ENCODE measurements around the gene CTDSPL.

Gene CTDSPL

DNA sequence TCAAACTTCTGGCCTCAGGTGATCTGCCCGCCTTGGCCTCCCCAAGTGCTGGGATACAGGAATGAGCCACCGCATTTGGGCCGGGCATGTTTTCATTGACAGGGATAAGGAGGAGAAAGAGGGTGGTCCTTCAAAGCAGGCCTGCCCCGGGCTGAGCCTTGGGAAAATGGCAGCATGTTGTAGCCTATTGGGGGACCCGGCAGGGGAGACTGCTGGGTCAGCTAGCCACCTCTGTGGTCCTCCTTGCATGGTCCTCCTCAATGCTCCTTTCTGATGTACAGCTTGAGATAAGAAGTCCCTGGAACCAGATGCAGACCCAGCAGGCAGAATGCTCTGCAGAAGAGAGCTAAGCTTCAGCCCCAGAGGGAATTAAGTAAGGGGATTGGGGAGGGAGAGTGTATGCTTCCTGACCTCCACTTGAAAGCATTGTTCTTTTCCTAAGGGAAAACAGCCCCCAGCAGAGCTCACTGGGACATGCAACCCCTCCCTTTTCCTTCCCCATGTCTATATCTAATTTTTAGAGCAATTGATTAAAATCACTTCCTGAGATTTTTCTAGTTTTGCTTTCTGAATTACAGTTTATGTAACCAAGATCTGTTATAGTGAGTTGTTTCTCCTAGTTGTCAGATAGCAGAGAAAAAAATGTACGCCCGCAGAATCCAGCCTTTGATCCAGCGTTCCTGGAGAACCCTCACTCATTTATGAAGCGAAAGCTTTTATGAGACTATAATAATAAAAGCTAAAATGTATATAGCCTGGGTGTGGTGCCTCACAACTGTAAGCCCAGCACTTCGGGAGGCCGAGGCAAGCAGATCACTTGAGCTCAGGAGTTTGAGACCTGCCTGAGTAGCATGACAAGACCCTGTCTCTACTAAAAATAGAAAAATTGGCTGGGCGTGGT is 80.2 kb downstream of the CTDSPL start:
- H3K27me3 ChIP-seq (ENCODE audit: insufficient read depth, poor library complexity, severe bottlenecking), result no peaks in the 10 kb centered on the region
- TF ChIP-seq, protein P1, sequence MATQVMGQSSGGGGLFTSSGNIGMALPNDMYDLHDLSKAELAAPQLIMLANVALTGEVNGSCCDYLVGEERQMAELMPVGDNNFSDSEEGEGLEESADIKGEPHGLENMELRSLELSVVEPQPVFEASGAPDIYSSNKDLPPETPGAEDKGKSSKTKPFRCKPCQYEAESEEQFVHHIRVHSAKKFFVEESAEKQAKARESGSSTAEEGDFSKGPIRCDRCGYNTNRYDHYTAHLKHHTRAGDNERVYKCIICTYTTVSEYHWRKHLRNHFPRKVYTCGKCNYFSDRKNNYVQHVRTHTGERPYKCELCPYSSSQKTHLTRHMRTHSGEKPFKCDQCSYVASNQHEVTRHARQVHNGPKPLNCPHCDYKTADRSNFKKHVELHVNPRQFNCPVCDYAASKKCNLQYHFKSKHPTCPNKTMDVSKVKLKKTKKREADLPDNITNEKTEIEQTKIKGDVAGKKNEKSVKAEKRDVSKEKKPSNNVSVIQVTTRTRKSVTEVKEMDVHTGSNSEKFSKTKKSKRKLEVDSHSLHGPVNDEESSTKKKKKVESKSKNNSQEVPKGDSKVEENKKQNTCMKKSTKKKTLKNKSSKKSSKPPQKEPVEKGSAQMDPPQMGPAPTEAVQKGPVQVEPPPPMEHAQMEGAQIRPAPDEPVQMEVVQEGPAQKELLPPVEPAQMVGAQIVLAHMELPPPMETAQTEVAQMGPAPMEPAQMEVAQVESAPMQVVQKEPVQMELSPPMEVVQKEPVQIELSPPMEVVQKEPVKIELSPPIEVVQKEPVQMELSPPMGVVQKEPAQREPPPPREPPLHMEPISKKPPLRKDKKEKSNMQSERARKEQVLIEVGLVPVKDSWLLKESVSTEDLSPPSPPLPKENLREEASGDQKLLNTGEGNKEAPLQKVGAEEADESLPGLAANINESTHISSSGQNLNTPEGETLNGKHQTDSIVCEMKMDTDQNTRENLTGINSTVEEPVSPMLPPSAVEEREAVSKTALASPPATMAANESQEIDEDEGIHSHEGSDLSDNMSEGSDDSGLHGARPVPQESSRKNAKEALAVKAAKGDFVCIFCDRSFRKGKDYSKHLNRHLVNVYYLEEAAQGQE (IDR thresholded peaks at IDR 0.05; ENCODE audit: insufficient replicate concordance, low read depth), result no peak
- TF ChIP-seq POLR2AphosphoS5 (IDR thresholded peaks at IDR 0.05; ENCODE audit: low read depth) (no peak), GABPA (IDR thresholded peaks at IDR 0.05; ENCODE audit: low read depth) (no peak), SPI1 (IDR thresholded peaks at IDR 0.05; ENCODE audit: borderline replicate concordance, low read depth) (no peak)
- TF ChIP-seq, protein P2, sequence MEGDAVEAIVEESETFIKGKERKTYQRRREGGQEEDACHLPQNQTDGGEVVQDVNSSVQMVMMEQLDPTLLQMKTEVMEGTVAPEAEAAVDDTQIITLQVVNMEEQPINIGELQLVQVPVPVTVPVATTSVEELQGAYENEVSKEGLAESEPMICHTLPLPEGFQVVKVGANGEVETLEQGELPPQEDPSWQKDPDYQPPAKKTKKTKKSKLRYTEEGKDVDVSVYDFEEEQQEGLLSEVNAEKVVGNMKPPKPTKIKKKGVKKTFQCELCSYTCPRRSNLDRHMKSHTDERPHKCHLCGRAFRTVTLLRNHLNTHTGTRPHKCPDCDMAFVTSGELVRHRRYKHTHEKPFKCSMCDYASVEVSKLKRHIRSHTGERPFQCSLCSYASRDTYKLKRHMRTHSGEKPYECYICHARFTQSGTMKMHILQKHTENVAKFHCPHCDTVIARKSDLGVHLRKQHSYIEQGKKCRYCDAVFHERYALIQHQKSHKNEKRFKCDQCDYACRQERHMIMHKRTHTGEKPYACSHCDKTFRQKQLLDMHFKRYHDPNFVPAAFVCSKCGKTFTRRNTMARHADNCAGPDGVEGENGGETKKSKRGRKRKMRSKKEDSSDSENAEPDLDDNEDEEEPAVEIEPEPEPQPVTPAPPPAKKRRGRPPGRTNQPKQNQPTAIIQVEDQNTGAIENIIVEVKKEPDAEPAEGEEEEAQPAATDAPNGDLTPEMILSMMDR (IDR thresholded peaks at IDR 0.05; ENCODE audit: insufficient read depth, low read length), result no peak
- no peak for DNase-seq (ENCODE audit: low read depth in 1 of 2, low spot score in 1 of 2)
- no peak overlapping the region for H3K27ac ChIP-seq (replicated peaks)
- no peak overlapping the region for H3K4me3 ChIP-seq (replicated peaks; ENCODE audit: insufficient read depth, low read length)

DNA sequence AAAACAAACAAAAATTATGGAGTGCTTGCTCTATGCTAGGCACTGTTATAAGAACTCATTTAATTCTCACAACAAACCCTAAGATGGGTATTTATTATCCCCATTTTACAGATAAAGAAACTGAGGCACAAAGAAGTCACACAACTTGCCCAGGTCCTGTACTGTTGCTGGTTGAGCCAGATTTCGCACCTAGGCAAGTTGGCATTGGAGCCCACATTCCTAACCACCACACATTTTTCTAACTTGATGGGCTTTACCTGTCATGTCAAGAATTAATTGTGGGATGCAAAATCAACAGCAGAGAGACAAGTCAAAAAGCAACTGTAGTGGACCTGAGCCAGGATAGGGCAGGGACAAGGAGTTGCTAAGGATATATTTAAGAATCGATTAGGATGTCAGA is 81.0 kb downstream of the CTDSPL start:
- no peak overlapping the region for H3K4me3 ChIP-seq (replicated peaks; ENCODE audit: insufficient read depth, low read length)
- TF ChIP-seq, protein P2 (IDR thresholded peaks at IDR 0.05; ENCODE audit: insufficient read depth, low read length), result no peak
- no peak for TF ChIP-seq SPI1 (IDR thresholded peaks at IDR 0.05; ENCODE audit: borderline replicate concordance, low read depth)
- no peak for TF ChIP-seq POLR2AphosphoS5 (IDR thresholded peaks at IDR 0.05; ENCODE audit: low read depth)
- TF ChIP-seq, protein P1 (IDR thresholded peaks at IDR 0.05; ENCODE audit: insufficient replicate concordance, low read depth), result no peak
- TF ChIP-seq GABPA (IDR thresholded peaks at IDR 0.05; ENCODE audit: low read depth), result no peak
- DNase-seq (ENCODE audit: low read depth in 1 of 2, low spot score in 1 of 2), result no peak
- no peak overlapping the region for H3K27ac ChIP-seq (replicated peaks)
- H3K27me3 ChIP-seq (ENCODE audit: insufficient read depth, poor library complexity, severe bottlenecking), result no peaks in the 10 kb centered on the region

DNA sequence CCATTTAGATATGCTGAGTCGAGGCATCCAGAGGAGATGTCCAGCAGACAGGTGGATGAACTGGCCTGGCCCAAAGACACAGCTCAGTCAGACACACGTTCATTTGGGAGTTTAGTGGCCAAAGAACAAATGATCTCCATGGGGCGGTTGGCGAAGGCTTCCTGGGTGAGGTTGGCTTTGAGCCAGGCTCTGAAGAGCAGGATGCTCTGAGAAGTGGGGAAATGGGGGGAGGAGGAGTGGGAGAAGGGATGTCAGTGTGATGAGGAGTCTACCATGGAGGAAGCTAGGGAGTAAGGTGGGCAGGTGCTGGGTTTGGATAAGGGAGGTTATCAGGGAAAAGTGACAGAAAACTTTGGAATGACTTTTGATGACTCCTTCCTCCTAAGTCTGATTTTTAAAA is 81.4 kb downstream of the CTDSPL start:
- Histone ChIP-seq H3K27ac (replicated peaks) (no peak overlapping the region), H3K27me3 (ENCODE audit: insufficient read depth, poor library complexity, severe bottlenecking) (no peaks in the 10 kb centered on the region), H3K4me3 (replicated peaks; ENCODE audit: insufficient read depth, low read length) (no peak overlapping the region)
- DNase-seq (ENCODE audit: low read depth in 1 of 2, low spot score in 1 of 2), result no peak
- TF ChIP-seq POLR2AphosphoS5 (IDR thresholded peaks at IDR 0.05; ENCODE audit: low read depth) (no peak), SPI1 (IDR thresholded peaks at IDR 0.05; ENCODE audit: borderline replicate concordance, low read depth) (no peak), GABPA (IDR thresholded peaks at IDR 0.05; ENCODE audit: low read depth) (no peak)
- TF ChIP-seq, protein P1 (IDR thresholded peaks at IDR 0.05; ENCODE audit: insufficient replicate concordance, low read depth), result no peak
- TF ChIP-seq, protein P2 (IDR thresholded peaks at IDR 0.05; ENCODE audit: insufficient read depth, low read length), result no peak

Measured in HL-60 (cell line).